HG03095 (cell line): ENCODE results near the gene RCAN2.

Experiments
- ATAC-seq: cut with Tn5 transposase; IDR thresholded peaks from one replicate; pipeline ENCODE4 v1.9.1; 2021; ENCODE audit warnings: moderate library complexity; ENCODE audit not compliant: unreplicated experiment

The RCAN2 gene

DNA sequence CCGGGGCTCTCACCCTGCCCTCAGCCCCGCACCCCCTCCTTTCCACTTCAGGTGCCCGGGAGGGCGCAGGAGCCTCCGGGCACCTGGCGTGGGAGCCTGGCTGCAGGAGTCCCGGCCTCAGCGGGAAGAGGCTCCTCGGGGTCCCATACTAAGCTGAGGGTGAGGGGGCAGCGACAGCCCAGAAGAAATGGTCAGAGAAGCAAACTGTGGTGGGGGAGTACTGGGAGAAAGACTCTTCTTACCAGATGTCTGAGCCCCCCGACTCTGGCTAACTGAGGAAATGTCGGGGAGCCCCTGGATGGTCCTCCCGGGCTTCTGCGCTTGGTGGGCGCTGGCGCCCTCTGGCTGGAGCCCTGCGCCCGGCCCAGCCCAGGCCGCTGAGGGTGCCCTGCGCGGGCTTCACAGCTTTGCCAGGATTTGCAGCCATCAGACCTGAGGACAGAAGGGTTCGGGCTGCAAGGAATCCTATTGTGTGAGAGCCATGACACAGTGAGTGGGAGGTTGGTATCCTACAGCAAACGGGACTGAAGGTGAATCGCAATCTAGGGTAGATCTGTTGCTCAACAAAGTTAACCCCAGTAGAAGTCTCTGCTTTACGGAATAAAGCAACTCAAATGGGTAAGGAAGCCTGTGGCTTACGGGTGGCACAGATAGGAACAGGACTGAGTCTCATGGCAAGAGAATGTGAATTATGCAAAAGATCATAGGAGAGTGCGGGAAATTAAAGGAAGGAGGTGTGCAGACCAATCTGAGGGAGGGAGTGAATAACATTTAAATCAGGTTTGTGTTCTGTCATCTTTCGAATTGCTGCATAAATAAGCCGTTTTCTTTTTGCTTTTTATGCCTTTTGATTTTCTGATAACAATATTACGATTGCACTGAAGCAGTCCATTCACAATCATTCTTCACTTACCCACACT lies 639 bp upstream of the RCAN2 start:
- ATAC-seq, result peak; percentile 56

DNA sequence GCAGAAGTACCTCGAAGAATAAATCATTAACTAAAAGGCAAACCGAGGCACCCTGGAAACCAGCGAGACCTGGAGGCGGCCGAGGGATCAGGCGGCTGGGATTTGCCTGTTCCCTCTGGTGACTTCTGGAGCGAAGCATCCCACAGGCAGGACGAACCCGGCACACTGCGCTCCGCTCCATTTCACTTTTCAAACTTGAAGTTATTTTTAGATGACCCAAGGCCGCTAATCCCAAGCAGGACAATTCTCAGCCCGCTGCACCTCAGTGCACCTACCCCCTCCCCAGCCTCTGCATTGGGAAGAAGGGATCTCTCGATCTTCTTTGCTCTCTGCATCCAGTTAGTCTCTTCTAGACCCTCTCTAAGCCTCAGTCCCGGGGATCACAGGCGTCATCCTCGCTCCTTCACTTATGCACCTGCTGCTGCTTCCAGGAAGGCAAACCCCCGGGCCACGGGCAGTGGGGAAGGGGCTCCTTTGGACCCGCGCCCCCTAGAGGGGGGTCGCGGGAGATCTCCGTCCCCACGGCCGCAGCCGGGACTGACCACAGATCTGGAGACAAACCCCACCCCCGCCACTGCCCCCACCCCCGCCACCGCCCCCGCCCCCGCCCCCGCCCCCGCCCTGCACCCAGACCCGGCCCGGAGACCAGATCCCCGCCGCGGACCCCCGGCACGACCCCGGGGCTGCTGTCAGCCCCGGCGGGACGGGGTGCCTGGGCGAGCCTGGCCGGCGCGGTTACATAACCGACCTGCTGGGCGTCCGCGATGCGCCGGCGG lies 636 bp downstream of the RCAN2 start:
- no peak for ATAC-seq

DNA sequence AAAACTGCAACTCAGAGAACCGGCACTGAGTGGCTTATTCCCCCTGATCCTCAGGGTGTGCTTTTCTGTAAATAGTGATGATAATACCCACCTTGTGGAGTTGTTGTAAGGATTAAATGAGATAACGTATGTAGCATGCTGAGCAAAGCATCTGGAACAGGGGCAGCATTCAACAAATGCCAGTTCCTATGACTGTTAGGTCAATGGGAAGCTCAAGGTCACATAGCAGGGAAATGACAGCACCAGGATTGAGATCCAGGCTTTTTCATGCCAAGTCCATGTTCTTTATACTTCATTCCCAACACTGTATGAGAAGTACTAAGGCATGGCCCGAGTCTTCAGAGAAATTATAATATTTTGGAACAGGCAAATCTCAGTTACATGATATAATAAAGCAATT lies 5.1 kb downstream of the RCAN2 start:
- ATAC-seq, result no peak

DNA sequence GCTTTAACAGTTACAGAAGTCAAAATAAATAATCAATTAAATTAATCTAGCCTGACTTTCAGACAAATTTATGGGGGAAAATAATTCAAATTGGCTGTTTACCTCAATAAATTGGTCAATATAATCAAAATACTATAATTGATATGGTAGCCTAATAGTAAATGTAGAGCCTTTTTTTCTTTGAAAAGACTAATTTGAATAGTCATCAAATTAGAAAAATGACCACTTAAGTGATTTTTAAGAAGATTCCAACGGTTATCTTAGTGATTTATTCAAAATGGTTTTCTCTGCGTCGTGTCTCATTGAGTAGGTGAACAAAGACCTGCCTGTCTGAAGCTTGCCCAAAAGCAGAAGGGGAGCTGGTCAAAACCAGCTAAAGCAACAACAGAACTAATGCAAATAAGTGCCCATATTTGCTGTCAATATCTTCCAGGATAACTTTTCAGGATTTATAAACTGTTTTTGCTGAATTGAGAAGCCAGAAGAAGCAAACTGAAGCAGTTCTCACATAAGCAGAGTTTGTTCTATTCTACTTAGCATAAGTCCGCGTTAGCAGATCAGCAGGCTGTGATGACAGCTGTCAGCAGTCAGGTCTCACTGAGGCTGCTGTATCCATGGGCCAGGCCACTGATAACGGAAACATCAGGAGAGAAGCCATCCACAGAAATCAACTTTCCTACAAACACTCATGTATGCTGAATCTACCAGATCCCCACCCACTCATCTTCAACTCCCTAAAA lies 7.0 kb downstream of the RCAN2 start:
- ATAC-seq, result no peak

DNA sequence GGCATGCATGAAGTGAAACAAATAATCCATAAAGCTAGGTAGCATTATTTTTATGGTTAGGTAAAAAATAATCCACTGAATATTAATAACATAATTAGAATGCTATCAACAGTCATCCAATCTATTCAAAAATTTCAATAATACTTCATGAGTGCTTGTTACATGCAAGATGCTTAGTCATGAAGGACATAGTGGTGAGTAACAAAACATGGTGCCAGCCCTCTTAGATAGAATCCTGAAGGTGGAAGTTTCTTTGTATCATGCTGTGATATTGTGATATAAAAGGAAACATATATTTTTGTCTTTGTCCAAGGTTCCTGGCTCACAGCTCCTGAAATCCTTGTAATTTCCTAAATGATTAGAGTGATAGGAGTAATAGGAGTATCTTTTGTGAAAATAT lies 14.9 kb downstream of the RCAN2 start:
- ATAC-seq, result no peak

DNA sequence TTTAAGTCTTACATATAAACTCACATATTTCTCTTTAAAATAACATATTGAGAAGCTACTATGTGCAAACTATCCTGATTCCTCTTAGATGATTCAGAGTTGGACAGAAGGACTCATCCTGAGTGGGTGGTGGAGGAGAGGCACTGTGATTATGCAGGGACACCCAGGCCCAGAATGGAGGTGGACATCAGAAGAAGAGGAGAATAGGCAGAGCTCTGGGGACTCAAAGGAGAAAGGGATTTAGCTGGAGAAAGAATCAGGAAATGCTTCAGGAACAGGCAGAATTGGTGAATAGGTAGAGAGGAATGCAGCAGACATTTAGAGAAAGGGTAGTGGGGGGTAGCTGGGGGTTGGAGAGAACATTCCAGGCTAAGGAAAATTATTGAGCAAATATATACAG lies 17.4 kb downstream of the RCAN2 start:
- ATAC-seq, result no peak

DNA sequence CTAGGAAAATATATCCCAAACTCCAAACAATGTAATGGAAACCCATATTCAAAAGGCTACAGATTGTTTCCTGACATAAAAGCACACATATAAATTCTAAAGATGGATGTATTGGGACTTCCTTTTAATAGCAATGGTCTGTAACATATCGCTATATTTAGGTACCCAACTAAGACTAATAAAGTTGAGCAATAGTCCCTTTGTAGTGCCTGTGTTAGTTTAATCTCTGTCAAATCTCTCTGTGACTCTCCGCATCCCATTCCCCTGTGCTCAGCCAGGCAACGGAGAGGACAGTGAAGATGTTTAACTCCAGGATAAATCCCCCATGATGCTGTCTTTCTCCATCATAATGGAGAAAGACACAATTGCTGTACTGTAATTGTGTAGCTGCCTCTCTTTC lies 19.0 kb downstream of the RCAN2 start:
- no peak for ATAC-seq

DNA sequence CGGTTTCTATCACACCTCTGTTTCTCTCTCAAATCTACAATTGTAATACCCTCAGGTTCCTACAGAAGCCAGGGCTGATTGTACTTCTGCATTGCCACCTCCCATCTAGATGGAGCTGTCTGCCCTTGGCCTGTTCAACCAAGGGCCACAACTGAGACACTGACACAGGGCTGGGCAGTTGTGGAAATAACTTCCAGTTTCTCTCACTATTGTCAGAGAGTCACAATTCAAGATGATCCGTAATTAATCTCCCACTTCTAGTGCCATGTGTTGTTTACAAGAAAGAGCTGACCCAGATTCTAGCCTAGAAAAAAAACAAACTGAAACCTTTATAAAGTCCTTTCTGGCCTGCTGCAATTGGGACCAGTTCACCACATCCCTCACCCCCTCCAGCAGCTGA lies 22.2 kb downstream of the RCAN2 start:
- ATAC-seq, result no peak

DNA sequence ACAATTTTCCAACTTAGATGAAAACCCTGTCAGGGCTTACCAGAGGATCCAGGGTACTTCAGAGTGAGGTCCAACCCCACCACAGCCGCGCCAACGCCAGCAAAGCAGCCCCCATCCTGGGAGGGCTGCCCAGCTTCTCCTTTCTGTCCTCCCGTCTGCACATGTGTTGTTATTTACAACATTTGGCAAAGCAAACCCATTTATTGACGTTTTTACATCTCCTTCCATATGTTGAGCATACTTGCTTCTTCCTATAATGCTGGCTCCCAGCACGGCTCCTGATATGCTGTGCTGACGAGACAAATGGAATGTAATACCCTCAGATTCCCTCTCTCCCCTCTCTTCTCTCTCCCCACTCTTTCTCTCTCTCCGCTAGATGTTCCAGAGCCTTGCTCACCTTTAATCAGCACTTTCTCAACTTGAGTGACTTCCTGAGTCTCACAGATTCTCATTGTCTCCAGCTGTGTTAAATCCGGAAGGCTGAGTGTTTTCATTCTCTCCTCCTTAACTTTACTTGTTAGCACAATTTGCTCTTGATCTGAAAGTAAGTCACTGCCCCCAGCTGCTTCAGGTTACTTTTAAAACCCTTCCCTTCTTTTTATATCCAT lies 22.7 kb downstream of the RCAN2 start:
- ATAC-seq, result no peak

DNA sequence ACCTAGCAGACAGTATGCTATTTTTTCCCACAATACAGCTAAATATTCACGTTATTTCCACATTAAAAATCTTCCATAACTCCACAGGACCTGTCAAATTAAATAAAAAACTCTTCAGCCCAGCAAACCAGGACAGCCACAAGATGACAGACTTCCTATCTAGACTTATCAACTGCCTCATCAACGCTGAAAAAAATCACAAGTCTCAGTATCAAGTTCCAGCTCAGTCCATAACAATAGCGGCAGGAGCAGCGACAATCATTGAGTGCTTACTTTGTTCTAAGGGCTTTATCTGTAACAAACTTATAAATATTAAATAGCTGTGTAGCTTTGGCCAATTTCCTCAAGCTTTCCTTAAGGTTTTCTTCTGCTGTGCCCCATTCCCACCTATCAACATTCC lies 24.7 kb downstream of the RCAN2 start:
- ATAC-seq, result no peak

DNA sequence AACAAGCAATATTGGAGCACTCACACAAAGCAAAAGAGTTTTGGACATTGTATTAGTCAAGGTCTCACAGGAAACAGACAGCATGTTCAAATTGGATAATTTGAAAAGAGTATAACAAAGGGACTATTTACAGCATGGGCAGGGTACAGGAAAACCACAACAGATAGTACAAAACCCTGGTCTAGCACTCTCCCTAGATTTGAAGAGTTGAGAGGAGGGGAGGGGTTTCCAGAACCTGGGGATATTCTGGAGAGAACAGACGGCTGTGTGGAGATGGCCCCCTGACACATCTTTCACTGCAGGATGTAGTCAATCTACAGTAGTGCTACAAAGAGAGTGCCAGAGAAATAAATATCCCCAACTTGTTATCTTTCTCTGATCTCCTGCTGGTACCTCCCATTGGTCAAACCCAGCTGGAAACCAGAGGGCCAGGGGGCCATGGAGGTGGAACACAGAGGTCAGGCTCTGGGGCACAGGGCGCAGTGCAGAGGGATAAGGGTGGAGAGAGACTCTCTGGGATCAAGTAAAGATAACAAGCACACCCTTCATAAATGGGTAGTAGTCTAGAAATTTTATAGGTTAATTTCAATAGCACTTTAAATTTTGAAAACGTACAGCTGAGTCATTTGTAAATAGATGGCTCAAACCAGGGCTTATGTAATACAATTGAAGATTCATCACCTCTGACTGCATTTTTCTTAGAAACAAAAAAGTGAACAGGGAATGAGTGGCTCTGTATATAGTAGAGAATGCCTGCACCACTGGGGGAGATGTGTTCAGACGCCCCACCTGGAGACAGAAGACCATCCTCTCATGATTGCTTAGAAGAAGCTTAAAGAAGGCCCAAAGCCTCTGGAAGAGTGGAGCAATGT lies 25.7 kb downstream of the RCAN2 start:
- ATAC-seq, result no peak

DNA sequence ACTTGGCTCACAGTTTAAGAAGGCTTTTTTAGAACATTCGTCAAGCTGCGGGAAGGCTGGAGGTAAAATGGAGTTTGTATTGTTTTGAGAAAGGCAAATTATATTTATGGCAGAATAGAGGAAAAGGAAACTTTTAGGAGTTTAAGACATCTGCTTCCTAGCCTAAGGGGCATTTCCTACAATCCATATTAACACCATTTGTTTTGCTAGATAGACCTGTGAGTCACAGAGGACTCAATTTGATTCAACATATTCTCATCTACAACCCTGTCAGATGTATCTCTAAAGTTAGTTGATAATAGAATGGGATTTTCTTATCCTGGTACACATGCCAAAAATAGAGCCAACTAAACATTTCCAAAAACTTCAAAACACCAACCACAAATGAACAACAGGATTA lies 35.0 kb downstream of the RCAN2 start:
- no peak for ATAC-seq

DNA sequence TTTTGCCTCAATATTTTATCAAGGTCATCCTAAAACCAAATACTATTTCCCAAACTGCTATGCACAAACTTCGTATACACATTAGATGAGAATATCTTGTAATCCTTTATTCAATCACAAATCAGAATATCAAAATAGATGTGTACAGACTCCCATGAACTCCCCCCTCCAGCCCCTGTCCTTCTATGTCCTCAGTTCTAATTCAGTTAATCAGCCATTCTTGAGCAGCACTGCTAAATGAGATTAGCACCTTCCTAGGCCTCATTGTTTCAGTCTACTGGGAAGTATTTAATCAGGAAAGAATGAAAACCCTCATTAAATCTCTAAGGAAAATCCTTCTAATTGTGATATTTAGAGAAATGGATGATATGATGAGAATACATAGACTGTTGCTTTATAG lies 36.6 kb downstream of the RCAN2 start:
- ATAC-seq, result no peak

DNA sequence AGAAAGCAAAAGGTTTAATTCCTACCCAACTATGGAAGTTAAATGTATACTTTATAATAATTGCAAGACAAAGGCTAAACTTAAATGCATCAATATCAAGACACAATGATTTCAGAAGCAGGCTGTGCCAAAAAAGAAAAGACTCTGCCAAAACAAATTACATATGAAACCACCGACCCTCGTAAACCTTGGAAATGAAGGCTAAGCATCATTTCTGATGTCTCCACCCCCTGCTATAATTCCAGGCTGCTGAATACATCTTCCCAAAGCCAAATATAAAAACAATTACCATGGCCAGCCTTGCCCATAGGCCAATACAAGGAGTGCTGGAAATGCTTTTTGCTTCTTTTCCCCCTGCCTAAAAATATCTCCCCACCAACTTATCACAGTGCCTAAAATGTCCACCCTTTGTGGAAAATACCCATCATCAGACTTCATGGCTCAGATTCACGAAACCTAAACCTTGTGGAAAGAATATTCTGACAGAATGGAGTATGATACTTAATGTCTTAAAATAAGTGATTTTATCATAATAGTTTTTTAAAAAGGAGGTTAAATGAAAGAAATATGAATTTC lies 37.4 kb downstream of the RCAN2 start:
- no peak for ATAC-seq

DNA sequence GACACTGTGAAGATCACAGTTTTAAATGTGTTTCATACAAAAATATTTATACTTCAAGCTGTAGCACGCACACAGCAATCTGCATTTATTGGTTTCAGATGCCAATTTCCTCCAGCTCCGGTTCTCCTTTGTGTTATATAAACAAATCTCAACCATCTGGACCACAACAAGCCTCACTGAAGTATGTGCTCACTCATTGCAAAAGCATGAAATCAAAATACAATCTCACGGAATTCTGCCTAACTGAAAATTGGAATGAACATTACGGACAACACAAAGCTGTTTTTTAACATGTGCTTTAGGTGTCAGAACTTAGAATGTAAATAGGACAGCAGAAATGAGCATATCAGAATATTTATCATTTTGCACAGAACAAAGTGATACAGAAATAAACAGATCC lies 38.0 kb downstream of the RCAN2 start:
- ATAC-seq, result no peak

DNA sequence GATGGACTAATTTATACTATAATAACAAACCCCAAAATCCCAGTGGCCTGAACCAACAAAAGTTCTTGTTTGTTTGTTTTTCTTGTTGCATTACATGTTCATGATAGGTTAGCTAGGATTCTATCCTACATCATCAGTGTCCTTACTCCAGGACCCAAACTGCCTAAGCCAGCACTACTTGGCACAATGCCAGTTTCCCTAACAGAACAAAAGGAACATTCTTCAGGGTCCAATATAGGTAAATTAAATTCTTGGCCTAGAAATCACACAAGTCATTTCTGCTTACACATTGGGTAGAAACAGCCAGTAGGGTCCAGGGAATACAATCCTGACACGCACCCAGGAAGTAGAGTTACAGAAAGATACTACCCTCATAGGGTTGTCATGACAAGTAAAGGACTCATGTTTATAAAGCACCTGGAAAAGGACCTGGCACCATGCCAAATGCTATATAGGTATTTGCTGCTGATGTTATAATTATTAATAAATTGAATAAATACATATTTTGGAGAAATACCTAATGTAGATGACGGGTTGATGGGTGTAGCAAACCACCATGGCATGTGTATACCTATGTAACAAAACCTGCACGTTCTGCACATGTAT lies 38.8 kb downstream of the RCAN2 start:
- ATAC-seq, result no peak

DNA sequence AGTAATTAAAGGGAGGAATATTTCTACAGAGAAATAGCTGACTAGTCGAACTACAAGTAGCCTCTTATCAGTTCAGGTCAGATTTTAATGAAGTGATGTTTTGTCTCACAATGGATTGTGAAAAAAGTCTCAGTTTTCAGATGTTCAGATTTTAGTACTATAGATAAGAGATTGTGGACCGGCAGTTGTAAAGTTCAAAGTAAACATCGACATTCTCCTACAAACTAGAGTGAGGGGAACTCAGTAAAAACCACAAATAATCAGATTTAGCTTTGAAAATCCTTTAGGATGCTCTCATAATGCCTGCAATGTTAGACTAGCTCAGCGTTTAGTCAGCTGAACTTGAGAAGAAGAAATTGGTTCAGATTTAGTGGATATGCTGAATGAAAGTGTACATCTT lies 39.9 kb downstream of the RCAN2 start:
- ATAC-seq, result no peak

DNA sequence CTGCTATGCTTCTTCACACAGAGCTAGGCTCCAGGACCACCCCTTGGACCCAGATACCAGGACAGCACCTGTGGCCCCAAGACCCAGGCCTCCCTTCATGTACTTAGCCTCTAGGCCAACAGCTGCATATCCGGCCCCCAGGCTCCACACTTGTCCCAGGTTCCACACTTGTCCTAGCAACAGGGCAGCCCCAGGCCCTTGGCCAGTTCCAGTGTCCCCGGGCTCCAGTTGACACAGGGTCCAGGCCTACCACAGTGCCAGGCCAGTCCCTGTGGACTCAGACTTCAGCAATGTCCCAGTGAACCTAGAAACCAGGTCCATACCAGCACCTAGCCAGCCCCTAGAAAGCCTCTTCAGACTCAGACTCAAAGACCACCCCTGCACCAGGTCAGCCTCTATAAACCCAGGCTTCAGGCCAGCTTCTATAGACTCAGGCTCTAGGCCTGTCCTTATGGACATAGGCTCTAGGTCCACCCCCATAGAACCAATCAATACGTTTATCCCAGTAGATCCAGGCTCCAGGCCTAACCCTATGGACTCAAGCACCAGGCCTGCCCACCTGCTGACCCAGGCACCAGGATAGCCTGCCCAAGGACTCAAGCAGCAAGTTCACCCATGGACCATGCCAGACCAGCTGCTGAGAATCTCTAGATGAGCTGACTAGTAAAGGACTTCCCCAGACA lies 46.3 kb downstream of the RCAN2 start:
- ATAC-seq, result no peak

DNA sequence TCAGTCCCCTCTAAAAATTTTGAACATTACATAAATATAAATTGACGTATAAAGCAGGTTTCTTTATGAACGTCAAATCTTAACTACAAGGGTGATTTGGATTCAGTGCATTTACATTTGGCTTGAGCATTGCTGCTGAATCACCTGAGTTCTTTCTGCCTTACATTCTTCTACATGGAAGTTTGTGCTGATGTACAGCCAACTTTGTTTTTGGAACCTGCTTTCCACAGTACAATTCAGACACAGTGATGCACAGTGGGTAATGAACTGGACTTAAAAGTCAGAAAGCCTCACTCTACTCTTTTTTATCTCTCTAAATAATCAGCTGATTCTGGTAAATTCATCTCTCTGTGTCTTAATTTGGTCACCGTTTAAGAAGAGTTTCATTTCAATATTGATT lies 47.6 kb downstream of the RCAN2 start:
- ATAC-seq, result no peak
